Prostate gland (tissue), 2 donors: ENCODE results near the gene ZSCAN32.

ENCODE experiments used
- CTCF ChIP-seq, 4 experiments: fragments of 200-600 bp in 2 of 4; fragments of 450-650 bp in 2 of 4; sonication (generic) in 2 of 4; IDR thresholded peaks; 1 replicate in 3 of 4; 2 replicates in 1 of 4; pipeline ENCODE4 v1.5.1; 2016 to 2019; ENCODE audit warnings: antibody characterized with exemption in 4 of 4, mild to moderate bottlenecking in 2 of 4, moderate library complexity in 2 of 4
- POLR2A ChIP-seq: fragments of 450-650 bp; IDR thresholded peaks from one replicate; pipeline ENCODE4 v1.6.1; 2016; ENCODE audit warnings: antibody characterized with exemption, mild to moderate bottlenecking
- POLR2AphosphoS5 ChIP-seq: sonication (generic); formaldehyde crosslinking; IDR thresholded peaks from one replicate; pipeline ENCODE4 v1.6.1; 2017; ENCODE audit warnings: antibody characterized with exemption

GRCh38 chr16:3439637-3440036, 38.8 kb upstream of the ZSCAN32 start:
- TF ChIP-seq CTCF (IDR thresholded peaks at IDR 0.05) = no peak
- TF ChIP-seq POLR2A = no peak
- no peak for TF ChIP-seq POLR2AphosphoS5
